HG02763 (cell line): ENCODE results near the gene UVSSA.

Source experiments
- ATAC-seq: cut with Tn5 transposase; IDR thresholded peaks from one replicate; pipeline ENCODE4 v1.9.1; 2021; ENCODE audit warnings: mild to moderate bottlenecking, moderate library complexity; ENCODE audit not compliant: unreplicated experiment

UVSSA gene

DNA sequence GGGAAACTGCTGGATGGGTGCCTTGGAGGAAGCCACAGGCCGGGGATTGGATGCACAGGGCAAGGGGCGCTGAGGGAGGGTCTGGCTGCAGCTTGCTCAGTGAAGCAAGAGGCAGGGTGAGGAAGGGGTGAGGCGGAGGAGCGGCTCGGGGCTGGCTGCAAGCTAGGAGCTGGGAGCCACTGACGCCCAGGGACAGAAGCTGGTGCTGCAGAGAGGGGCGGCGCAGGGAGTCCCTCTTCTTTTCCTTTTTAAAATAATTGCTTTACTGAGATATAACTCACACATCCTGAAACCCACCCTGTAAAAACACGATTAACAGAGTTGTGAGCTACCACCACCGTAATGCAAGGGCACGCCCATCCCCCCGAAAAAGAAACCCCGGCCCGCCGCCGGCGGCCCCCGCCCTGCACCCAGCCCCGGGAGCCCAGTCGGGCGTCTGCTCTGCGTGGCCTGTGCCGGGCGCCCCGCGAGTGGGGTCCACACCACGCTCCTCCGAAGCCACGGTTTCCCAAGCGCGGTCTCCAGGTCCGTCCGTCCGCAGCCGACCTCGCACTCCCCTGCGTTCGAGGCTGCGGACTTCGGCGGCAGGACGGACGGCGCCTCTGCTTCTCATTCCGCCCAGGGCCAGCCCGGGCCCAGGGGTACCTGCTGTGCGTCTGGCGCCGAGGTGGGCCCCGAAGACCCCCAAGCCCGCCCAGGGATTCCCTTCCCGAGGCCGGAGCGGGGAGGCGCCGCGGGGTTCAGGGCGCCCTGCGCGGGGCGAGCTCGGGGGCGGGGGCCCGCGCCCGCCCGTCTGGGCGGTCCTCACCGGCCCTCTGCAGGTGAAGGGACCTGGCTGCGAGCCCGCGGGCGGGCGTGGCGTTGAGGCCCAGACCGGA lies 866 bp upstream of the UVSSA start:
- ATAC-seq = peak; percentile 1

DNA sequence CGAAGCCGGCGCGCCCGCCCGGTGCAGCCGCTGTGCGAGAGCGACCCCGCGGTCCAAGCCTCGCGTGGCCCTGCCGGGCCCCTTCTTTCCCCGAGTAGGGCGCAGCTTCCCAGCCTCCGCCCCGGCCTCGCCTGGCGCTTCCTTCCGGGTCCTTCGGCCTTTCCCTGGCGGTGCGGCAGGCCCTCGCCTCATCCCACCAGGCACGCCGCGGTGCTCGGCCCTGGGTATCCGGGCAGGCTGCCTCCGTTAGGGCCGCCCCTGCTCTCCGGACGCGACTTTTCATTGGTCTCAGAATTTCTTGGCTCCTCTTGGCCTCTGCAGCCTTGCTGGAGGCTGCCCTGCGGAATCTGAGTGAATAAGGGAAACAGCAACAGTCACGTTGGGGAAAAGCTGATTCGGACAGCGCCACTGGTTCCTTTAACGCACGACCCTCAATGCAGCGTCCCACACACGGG lies 429 bp downstream of the UVSSA start:
- peak; percentile 22 for ATAC-seq

DNA sequence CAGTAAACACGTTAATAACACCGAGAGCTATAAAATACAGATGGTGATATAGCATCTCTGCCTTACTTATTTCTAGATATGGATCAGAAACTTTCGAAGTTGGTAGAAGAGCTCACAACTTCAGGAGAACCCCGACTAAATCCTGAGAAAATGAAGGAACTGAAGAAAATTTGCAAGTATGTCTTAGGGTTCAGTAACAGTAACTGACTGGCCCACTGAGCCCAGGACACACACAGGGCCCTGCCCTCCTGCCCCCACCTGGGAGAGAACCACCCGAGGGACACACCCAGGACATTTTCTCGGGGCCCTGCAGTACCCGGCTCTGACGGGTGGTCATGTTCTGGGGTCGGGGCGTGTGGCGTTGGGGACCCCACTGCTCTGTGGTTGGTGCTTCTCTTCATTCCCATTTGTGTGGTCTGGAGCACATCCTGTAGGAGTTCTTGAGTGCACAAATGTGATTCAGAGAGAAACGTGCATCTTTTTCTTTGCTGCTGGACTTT lies 1.1 kb downstream of the UVSSA start:
- ATAC-seq = no peak

DNA sequence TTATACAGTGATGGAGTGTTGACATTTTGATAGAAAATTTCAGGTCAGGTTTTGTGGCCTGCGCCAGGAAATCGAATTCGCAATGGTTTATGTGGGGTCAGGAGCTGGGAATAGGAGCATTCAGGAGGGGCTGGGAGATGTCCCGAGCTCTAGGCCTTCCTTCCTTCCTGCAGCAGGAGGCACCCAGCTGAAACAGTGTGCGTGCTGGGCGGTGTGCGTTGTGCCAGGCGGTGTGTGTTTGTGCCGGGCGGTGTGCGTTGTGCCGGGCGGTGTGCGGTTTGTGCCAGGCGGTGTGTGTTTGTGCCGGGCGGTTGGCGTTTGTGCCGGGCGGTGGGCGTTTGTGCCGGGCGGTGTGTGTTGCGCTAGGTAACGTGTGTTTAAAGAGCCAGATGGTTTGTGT lies 1.7 kb downstream of the UVSSA start:
- ATAC-seq = no peak

DNA sequence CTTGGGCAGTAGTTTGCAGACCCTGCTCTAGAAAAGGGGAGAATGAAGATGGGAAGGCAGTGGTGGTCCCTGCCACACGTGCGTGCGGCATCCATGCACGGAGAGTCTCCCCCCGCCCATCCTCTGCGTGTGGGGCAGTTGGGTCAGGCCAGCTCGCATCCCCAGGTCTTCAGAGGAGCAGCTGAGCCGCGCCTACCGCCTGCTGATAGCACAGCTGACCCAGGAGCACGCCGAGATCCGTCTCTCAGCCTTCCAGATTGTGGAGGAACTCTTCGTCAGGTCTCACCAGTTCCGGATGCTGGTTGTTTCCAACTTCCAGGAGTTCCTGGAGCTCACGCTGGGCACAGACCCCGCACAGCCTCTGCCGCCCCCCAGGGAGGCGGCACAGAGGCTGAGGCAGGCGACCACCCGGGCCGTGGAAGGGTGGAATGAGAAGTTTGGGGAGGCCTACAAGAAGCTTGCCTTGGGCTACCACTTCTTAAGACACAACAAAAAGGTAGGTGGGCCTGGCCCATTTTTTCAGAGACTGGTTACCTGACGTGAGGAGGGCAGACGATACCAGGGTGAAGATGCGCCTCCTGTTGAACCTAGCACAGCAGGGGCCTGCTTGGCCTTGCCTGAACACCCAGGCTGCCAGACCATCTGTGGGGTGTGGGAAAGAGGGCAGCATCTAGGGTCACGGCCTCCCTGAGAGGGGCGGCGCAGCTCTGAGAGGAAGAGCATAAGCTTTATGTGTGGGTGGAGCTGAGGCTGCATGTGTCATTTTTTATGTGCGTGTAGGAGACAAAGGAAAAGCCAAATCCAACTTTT lies 2.6 kb downstream of the UVSSA start:
- ATAC-seq = no peak

DNA sequence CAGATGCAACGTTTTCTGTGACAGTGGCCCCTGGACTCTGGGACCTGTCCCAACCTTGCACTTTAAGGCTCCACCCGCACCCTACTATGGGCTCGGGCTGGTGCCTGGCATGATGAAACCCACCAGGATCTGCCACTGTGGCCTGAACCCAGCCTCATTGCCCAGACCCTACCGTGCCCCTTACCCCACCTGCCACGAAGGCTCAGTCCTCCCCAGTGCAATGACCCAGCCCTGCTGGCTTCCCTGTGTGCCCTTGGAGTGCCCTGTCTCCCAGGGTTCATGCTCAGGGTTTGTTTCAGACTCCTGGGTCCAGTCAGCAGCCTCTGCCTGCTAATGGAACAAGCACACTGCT lies 3.1 kb downstream of the UVSSA start:
- no peak for ATAC-seq

DNA sequence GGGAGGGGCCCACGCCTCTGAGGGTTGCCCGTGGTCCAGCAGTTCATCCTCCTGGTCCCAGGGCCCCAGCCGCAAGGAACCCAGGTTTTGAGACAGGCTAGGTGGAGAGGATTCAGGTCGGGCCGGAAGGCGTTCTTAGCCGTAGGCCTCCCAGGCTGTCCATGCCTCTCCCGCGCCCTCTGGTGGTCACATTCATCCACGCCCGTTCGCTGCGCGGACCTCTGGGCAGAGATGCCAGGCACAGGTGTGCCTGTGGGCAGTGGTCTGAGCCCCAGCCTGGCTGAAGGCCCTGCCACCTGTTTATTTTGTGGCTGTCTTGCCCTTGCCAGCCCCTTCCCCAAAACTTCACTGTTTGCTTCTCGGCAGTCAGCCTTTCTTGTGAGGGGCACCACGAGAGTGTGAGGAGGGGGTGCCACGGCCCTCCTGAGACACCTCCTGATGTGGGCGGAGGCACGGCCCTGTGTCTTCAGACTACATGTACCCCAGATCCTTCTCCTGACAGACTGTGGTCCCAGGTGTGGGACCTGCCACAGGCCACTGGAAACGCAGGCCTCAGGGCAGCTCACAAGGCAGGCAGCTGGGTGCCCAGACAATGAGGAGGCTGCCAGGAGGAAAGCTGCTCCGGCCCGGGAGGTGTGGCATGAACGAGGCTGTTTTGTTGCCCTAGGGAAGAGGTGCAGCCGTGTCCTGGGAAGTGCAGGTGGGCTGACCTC lies 5.0 kb downstream of the UVSSA start:
- no peak for ATAC-seq

DNA sequence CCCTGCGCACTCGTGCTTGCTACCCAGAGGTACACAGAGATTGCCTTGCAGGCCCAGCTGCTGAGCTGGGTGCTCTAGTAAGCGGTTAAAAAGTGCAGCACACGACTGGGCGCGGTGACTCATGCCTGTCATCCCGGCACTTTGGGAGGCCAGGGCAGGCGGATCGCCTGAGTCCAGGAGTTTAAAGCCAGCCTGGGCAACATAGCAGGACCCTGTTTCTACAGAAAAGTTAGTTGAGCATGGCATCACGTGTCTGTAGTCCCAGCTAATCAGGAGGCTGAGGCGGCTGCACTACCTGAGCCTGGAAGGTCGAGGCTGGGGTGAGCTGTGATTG lies 5.5 kb downstream of the UVSSA start:
- no peak for ATAC-seq

DNA sequence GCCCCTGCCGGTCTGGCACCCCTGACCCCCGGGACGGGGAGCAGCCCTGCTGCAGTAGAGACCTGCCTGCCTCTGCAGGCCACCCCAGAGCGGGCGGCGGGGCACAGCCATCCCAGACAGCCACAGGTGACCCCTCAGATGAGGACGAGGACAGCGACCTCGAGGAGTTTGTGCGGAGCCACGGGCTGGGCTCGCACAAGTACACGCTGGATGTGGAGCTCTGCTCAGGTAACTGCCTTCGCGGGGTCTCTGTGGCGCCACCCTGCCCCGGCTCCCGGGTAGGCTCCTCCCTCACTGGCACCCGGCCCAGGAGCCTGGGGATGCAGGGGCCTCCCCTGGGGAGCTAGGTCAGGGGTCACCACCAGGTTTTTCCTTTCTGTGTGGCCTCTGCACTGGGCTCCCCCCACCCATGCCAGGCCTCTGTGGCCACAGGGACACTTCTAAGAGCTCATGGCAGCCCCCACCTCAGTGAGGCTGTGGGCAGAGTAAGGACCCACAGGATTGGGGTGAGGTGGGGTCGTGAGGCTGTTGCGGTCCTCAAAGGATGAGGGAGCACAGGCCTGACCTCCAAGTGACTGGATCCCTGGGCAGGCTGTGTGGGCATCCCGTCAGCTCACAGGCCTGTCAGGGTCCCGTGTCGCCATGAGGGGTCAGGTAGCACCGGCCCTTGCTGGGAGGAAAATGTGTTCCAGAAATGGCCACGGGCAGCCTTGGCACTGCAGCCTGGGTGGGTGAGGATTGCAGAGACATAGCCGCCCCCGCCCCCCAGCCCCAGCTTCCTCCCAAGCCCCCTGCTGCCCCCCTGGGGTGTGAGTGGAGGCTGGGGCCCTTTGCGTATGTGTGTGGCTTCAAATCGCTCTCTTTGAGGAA lies 6.4 kb downstream of the UVSSA start:
- ATAC-seq = no peak

DNA sequence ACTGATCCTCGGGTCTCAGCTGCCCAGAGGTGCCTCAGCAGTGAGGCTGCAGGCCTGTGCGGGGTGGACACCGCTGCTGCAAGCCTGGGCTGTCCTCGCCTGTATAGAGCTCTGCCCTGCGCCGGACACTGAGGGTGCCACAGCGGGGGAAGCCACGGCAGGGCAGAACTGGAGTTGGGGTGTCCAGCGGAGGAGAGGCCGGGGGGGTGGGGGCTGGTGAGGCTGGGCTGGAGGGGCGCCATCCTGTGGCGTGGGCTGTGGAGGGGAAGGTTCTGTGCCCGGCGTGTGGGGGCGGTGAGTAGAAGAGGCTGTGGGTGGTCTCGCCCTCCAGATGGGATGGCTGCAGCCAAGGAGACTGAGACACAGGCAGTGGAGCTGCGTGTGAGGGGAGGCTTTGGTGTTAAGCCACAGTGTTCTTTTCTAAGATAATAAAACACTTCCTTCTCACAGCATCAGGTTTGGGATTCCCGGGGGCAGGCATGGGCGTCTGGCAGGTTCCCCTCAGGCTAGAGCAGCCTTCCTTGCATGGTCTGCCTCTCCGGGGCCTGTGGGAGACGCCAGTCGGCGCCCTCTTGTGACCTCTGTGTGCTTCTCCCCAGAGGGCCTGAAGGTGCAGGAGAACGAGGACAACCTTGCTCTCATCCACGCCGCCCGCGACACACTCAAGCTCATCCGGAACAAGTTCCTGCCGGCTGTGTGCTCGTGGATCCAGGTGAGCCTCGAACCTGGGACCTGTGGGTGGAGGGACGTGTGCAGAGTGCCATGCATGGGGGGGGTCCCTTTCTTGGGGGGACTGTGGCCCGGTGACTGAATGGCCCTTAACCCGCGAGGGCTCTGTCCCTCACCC lies 7.4 kb downstream of the UVSSA start:
- ATAC-seq = no peak

DNA sequence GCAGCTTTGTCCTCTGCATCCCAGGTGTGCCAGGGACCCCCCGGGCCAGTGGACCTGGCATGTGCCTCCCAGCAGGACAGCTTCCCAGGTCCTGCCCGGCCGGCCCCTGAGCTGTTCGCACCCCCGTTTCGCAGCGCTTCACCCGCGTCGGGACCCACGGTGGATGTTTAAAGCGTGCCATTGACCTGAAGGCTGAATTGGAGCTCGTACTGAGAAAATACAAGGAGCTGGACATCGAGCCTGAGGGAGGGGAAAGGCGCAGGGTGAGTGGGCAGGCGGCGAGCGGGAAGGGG lies 7.9 kb downstream of the UVSSA start:
- no peak for ATAC-seq

DNA sequence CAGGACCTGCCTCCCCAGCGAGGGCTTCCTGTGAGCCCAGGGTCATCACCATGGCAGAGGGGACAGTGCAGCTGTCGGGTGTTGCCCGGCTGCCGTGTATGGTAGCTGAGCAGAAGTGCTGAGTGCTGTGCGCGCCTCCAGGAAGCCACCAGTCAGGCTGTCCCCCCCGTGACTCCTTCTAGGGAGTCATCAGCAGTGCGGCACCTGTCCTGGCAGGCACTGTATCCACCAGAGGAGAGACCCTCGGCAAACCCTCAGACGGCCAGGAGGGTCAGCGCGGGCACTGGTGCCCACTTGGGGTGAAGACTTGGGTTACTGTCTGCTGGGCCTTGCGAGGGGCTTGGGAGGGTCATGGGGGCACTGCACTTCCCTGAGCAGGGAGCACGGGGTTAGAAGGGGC lies 8.4 kb downstream of the UVSSA start:
- ATAC-seq = no peak

DNA sequence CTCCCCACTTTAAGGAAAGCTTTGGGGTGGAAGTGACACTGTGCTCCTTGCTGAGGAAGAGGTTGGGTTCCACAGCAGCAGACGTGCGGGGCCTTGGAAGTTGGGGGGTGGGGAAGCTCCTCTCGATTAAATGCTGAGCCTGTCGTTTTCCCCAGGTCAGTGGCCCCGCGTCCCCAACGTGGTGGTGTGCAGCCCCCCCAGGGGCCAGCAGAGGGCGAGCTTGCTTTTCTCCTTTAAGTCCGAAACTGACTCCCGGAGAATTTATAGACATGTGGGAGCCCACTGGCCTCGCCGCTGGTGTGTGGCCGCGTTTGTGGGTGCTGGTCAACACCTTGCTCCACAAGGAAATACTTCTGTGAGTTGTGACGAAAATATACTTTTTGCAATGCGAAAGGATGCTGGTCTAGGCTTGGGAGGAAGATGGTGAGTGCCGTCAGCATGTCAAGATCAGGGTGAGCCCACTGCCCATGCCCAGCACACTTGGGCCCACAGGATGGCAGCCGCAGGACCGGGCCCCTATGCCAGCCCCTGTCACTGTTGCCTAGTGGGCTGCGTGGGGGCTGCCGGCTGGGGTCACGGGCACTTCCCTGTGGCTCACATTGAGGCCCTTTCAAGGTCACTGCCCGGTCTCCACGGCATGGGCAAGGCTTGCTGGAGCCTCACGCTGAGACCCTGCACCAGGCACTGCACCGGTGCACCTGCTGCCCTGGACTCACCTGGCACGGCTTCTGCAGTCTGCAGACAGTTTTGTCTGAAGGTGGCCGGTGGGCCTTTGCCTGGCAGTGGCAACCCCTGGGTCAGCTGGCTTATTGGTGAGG lies 9.4 kb downstream of the UVSSA start:
- ATAC-seq = no peak

DNA sequence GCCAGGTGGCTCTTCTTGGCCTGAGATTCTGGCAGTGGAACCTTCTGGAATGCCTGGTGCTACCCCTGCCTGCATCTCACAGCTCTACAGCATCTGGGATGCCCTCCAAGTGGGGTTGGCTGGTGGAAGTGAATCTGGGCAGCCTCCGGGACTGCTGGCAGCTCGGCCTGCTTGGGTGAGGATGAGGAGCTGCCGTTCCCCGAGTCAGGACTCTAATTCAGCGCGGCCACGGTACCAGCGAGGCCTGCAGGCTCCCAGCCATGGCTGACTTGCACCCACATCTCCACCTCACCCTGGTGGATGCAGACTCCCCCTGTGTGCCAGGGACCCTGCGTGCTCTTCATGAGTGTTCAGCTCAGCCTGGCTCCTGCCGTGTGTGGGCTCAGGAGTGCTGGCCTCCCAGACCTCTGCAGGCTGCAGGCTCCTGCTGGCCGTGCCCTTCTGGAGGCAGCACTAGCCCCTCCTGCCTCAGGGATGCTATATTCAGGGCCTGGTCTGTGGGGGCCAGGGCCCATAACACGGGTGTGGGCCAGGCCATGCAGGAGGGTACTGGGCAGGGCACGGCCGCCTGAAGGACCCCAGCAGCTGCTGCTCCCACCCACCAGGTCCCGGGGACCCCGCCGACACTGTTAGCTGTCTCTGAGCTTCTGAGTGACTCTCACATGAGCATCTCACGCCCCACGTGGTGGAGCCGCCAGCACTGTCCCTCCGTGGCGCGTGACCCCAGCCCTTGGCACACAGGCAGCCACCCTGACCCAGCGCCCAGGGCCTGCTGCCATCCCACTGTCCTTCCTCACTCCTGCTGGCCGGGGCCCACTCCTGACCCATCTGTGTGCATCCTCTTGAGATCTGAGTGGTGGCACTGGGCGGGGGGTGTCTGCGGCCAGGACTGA lies 10.6 kb downstream of the UVSSA start:
- no peak for ATAC-seq

DNA sequence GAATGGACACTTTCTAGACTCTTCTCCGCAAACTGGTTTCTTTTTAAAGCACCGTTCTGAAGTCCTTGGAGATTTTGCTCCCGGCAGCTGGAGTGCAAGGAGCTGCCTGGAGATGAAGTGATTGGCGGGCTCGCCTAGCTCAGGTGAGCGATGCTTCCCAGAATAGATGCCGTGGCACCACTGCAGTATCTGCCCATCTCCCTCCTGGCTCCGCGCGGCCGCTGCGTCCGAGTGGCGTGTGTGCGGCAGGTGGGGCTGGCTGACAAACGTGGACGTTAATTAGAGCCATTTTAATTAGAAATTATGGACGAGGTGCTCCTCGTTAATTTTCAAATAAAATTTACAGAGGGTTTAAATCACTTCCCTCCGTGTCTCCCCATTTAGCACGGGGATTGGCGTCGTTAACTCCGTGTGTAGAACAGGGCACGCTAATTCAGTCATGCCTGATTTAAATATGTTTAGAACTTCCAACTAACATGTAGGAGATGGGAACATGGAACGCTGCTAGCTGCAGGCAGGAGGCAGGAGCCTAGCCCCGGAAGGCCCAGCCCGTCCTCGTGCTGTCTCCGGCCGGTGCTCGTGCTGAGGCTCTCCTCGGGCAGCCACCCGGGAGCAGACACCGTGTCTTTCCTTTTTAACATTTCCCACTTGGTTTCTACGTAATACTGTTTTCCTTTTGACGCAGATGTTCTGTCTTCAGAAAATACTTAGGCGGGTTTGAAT lies 11.6 kb downstream of the UVSSA start:
- no peak for ATAC-seq

DNA sequence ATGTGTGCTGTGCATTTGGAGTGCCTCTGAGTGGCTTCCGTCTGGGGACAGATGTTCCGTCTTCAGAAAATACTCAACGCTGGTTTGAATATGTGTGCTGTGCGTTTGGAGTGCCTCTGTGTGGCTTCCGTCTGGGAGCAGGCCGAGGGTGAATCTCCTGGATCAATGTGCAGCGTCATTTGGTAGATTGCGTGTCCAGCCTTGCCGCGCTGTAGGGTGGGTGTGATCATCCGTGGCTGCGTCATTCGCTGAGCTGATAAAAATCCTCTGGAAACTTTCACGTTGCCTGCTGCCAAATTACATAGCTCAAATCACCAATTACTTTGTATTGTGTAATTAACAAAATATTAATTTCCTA lies 12.1 kb downstream of the UVSSA start:
- no peak for ATAC-seq

DNA sequence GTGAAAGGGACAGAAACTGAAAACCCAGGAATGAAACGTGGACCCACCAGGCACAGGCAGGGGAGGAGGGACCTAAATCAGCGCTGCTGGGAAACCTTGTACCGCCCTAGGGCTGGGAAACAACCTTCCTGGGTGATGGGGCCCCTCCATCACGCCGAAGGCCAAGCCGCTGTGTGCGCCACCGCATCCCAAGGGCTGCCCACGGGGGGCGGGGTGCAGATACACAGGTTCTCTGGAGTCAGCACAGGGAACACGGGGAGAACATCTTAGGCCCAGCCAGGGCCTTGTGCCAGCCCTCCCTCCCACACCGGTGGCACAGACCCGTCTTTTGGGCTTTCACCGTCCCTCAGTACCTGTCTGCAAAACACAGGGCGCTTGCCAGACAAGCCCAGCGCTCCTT lies 13.0 kb downstream of the UVSSA start:
- no peak for ATAC-seq
